NCI-H748 treated with DMSO at 0.1 percent for 48 hours (cell line): ENCODE measurements around the gene SPOCK3.
"Not testable (repeated sequence)": the region's sequence is repeated elsewhere in the genome, so short reads cannot be mapped to it uniquely, and the experiment has no call there.

Experiments used
- DNase-seq: peaks from one replicate; lab custom pipeline; 2025; lab: John Stamatoyannopoulos, UW

The SPOCK3 gene

DNA sequence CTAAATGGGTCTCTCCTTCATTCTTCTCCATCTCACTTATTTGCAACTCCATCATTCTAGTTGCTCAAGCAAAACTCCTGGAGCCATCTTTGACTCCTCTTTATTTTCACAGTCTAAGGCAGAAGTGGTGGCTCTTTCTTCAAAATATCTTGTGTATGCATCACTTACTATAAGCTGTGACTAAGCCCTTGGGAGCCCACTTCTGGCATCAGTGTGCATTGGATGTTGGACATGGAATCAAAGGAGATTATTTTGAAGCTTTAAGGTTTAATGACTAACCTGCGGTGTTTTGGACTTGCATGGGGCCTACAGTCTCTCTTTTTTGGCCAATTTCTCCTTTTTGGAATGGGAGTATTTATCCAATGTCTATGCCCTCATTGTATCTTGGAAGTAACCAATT, 276.8 kb downstream of the SPOCK3 start:
- no peak for DNase-seq

DNA sequence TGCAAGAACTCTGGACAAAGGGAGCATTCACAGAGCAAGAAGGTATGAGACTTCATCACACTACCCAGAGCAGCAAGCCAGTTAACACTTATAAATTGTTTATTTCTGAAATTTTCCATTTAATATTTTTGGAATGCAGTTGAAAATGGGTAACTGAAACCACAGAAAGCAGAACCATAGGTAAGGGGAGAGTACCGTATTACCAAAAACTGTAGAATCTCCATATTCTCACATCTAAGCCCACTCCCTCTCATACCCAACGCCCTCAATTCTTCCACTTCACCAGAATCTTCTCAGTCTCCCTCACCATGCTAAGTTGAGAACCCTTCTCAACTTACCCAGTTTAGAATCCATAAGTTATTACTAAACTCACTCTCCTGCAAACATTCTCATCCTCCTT, 277.8 kb downstream of the SPOCK3 start:
- no peak for DNase-seq

DNA sequence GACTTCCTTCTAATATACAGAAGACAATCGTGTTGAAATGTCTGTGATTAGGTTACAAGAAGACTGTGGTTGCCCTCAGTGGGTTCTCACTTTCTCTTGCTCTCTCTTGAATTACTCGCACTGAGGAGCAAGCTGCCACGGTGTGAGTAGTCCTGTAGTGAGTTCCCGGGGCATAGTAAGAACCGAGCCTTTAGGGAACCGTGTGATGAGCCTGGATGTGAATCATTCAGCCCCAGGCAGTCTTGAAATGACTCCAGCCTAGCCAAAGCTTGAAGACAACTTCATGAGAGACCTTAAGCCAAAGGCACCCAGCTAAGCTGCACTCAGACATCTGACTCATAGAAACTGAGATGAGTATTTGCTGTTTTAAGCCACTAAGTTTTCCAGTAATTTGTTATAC, 292.7 kb downstream of the SPOCK3 start:
- no peak for DNase-seq

DNA sequence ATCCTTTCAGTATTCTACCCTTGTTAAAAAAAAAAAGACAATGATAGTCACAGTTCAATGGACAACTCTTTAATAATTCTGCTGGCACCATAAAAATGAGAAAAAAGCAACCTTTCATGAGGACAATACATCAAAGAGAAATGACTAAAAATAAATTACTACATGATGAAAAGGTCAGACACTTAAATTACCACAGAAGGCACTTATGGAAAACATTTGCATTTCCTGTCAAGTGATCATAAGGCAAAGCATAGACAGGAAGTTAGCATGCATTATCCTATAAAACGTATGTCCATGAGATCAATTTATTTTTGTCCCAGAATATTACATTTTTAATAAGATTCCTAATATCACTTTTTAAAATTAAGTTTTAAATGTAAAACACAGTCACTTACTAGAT, 303.8 kb downstream of the SPOCK3 start:
- DNase-seq = no peak

DNA sequence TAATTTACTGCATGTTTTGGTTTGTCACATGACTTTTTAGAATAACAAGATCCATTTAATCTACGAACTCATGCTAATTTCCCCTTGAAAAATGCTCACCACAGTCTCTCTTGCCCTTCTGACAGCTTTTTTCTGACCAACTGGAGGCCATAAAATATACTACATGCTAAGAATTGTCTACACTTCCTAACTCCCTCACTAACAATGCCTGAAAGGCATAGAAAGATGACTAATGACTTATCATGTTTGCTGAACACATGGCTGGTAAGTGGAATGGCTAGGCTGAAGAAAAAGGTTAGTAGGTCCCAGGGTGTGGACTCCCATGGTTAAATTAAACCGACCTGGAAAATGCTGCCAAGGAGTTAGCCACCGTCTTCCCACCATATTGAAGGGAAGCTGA, 309.9 kb downstream of the SPOCK3 start:
- DNase-seq = no peak

DNA sequence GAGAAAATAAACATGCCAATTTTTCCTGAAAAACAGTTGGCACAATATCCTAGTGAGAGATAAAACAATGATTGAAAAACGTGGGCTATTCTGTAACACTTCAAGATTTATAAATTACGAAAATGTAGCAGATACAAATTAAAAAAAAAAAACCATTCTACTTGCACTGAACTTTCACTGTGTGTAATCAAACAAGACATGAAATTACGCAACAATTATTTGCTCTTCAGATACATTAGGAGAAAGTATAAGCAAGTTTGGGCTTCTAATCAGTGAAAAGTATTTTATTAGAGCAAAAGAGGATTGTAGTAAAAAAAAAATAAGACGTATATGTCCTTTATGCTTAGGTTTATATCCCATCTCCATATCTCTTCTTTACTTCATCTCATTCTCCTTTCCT, 320.4 kb downstream of the SPOCK3 start:
- no peak for DNase-seq

DNA sequence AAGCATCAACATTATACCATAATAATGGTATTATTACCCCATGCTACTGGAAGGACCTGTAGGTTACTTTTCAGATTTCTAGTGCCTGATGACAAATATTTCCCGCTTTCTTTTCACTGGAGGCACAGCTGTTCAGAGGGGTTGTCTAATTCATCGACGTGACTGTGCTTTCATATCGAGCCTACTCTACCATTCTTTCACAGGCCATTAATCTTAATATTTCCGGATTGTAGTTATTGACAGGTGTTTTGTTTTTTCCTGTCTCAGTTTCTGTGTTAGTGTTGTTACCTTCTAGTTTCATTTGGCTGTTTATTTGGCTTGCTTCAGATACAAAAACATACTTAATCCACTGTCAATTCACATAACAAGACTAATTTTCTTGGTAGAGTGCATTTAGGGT, 330.9 kb downstream of the SPOCK3 start:
- DNase-seq = no peak

DNA sequence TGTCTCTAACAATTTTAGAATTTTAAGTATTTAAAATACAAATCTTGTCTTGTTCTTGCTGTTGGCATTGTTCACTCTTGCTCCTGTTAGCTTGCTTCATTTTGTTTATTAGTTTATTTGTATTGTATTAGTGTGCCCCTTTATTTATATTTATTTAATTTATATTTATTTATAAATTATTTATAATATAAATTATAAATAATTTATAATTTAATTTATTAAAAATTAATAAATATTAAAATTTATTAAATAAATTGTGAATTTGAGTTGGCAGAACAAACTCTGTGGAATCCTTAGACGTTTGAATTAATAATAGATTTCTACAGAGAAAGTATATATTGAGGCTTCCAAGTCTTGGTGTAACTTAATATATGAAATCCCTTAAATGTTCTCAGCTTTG, 331.4 kb downstream of the SPOCK3 start:
- no peak for DNase-seq

DNA sequence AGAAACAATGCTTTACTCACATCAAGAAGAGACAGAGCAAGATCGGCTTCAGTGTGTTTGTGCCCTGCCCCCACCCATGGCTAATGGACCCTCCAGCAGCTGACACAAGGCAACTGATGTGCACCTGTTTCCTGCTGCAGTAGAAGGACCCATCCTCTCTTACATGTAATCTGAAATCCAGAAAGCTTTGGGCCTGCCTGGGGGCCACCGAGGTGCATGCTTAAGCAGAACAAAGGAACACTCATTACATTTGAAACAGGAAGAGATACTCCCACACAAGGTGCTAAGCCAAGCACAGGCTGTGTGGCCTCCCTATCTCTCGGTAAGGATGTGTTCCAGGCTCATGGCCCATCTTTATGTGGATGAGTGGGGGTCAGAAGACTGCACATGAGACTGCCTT, 338.0 kb downstream of the SPOCK3 start:
- DNase-seq = no peak

DNA sequence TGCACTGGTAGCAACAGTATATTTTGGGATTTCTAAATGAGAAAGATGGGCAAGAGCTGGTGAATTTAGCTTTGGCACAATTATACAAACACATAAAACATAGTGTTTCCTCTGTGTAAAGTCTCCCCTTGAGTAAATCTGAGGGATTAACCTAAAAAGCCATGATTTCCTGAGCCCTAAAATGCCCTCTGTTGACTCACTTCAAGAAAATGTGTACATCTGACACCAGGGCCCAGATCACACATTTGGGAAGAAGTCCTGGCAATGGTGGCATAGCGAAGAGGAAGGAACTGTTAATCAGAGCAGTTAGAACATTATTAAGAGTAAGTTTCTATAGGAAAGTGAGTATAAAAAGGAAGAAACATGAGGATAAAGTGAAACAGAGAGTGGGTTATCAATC, 338.5 kb downstream of the SPOCK3 start:
- no peak for DNase-seq

DNA sequence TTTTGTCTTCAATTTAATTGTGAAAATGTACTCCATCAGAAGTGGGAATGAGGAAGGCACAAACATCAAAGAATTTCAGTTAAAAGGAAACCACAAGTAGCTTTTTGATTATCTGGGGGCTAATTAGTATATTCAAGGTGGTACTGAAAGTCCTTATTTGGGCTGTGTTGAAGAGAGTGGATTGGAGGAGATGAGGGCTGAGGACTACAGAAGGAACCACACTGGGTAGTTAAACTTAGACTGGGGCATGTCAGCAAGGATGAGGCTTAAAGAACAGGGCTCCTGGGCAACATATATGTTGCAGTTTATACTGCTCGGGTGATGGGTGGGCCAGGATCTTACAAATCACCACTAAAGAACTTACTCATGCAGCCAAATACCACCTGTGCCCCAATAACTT, 346.8 kb downstream of the SPOCK3 start:
- DNase-seq = no peak

DNA sequence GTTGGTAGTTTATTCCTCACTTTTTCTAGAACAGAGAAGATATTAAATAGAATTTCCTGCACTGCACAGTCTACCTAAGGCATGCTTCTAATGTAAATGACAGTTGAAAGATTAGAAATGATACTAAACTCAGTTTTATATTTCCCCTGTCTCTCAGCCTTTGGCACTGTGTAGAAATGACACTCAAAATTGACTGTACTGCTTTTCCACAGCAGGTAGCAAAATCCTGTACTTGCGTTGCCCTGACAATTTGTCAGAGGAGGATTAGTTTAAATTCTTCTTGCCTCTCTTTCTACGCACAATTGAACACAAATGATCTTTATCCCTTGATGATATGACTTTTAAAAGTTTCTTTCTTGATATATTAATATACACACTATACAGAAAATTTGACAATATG, 347.6 kb downstream of the SPOCK3 start:
- DNase-seq = no peak

DNA sequence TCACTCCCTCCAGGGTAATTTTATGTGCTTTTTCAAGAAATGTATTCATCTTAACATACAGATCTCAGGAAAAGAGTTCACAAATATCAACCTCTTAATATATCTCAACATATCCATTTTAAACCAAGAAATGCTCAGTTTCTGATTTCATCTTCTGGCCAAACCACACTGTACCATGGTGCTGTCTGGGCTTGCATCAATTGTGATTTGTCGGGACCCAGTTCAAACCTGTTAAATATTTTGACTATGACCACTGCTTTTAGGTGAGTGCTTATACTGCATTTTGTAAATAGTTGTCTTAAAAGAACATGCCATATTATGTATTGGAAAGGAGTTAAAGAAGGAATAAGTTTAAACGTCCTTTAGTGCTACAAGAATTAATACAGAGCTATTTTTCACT, 352.1 kb downstream of the SPOCK3 start:
- DNase-seq = no peak

DNA sequence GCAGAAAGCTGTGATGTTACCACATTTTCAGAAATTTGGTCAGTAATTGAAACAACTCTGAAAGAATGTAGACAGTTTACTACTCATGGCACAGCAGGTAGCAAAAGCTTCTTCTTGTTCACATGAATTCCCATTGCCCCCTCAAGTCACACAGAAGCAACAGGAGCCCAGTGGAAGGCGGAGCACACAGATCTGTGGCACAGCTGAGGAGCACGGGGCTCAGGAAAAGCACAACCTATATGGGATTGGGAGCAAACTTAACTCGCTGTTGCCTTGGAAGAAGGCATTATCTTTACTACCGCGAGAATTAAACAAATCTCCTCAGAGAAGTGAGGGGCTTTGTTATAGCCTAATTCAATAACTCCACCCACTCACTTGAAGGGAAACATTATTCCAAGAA, 358.5 kb downstream of the SPOCK3 start:
- DNase-seq = no peak

DNA sequence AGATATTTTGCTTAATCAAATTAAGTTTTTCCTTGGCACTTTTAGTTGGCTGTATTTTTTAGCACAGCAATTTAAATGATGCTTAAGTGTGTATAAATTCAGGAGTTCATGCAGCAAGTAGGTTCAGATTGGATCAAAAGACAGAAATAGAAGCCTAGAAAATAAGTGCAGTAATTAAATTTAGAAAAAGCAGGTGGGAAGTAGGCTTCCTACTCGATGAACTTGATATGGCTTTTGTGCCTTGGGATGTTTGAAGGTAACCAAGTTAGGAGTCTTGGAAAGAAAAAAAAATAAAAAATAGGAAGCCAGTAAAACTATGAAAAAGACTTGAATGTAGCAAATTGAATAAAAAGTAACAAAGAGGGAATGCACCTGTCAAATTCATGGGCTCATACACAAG, 372.3 kb downstream of the SPOCK3 start:
- no peak for DNase-seq

DNA sequence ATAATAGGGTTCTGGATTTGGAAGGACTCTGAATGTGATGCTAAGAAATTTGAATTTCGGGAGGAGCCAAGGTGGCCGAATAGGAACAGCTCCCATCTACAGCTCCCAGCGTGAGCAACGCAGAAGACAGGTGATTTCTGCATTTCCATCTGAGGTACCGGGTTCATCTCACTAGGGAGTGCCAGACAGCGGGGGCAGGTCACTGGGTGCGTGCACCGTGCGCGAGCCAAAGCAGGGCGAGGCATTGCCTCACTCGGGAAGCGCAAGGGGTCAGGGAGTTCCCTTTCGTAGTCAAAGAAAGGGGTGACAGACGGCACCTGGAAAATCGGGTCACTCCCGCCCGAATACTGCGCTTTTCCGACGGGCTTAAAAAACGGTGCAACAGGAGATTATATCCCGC, 383.9 kb downstream of the SPOCK3 start:
- not testable (repeated sequence) for DNase-seq

DNA sequence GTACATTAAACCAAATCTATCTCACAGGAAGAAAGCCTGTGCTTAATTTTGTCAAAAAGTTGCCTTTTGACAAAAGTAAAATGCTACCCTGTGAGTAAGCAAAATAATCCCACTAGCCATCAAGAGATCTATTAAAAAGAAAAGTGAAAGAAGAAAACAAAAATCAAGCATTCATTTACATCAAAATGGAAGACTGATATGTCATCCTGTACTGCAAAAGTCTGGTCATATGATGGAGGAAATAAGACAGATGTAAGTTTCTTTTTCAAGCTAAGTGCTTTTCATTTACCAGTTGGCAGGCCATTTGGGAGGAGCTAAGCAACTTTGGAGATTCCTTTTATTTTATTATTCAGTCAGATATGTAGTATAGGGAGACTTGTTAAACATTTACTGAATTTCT, 387.4 kb downstream of the SPOCK3 start:
- DNase-seq = no peak

DNA sequence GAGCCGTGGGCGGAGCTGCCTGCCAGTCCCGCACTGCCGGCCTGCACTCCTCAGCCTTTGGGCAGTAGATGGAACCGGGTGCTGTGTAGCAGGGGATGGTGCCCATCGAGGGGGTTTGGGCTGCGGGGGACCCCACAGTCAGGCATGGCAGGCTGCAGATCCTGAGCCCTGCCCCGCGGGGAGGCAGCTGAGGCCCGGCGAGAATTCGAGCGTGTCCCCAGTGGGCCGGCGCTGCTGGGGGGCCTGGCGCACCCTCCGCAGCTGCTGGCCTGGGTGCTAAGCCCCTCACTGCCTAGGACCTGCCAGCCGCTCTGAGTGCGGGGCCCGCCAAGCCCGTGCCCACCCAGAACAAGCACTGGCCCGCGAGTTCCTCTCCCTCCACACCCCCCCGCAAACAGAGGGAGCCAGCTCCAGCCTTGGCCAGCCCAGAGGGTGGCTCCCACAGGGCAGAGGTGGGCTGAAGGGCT, 391.5 kb downstream of the SPOCK3 start:
- DNase-seq = no peak

DNA sequence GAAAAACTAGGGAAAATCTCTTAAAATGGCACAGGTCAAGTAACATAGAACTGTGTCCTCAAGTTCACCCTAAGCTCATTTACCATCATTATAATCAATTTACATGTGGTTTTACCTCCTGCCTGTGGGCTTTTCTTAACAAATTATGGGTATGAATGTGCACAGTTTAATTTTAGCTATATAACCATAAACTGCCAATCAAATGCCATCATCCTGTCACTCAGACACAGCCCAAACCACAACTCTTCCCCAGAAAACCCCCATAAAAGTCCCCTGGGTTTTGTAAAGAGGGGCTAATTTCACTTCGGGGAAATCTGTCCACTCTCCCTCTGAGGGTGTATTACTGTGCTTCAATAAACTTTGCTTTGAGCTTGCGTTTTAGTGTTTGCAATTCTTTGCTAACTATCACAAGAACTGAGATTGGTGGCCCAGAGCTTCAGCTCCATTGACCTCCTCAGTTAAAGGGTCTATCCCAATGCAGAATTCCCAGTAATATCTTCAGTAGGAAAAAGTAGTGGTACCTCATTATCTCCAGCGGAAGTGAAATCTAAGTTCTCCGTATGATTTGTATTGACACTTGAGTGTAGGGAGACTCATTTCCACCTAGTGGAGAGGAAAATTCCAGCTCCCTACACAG, 394.6 kb downstream of the SPOCK3 start:
- no peak for DNase-seq

DNA sequence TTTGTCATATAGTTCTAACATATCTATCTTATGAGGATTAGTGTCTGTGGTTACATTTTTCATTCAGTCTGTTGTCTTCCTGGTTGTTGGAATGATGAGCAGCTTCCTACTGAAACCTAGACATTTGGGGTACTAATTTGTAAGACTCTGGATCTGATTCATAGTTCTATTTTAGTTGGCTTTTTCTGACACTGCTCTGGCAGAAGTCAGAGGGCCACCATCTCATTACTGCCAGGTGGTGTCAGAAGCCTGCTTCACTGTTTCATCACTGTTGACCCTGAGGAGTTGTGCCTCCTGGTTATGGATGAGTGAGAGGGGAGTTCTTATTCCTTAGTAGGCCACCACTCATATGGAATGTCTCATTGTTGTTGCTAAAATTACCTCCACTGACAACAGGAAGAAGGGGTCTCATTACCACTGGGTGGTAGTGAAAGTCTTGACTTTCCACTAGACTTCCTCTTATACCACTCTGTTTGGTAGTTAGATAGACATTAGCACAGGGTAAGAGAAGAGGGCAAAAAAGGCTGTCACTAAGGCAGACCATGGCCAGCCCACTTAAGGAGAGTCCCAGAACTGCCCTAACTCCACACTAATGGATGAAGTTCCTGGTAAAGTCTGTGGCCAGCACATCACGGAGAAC, 395.2 kb downstream of the SPOCK3 start:
- DNase-seq = no peak

DNA sequence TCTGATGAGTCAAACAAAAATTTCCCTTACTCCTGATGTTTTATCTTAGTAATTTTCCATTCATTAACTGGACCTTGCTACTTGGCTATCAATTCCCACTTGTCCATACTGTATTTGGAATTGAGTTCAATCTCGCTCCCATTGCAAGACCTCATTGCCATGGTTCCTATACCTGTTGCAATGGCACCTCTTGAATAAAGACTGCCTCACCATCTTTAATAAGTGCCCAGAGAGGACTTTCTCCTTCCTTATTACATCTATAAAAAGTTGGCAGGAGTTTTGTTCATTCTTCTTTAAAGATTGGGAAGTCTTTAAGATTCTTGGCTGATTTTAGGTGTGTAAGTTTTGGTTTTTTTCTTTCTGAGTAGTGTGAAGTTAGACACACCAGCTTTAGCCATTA, 397.4 kb downstream of the SPOCK3 start:
- DNase-seq = no peak

DNA sequence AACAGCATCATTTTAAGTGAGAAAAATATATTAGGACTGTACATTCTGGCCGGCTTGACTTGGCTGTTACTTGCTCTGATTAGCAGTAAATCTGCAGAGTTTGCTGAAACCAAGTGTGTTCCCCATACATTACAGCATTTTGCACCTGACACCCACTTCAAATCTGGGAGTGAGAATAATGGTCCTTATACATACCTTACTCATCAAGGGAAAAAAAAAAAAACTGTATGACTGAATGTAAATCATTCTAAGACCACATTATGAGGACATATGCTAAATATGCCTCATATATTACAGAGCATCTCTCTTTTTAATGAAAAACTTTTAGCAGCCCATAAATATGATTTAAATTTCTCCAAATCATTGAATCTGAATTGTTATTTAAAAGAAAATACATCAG, 406.7 kb downstream of the SPOCK3 start:
- no peak for DNase-seq

DNA sequence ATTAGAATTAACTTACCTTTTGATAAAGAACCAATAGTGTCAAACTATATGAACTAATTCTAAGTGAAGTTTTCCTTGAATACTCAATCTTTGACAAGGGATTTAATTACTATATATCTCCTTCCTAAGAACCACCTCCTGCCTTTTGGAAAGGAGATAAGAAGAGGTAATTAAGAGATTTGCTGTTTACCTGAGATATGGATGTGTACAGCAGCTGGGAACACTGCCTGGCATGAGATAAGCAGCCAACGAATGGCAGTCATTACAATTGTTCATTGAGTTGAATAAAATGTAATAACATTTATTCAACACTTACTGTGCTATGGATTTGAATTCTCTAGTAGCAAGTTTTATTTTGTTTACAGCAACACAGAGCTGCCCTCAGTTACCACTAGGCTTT, 407.1 kb downstream of the SPOCK3 start:
- DNase-seq = no peak

DNA sequence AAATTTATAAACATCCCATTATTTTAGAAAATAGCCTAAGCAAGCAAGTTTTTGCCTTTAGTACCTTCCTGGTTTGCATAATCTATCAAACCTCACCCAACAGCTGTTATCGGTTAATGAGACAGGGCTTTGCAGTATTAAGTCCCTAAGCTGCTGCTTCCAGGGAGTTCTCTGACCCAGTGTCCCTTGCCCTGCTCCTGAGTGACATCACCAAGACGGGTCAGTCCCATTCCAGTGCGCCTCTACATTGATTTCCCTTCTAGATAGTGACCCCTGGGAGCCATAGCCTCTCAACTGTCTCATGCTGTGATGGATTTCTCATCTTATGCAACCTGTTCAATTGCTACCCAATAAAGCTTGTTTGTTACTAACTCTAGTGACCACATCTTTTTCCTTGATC, 410.4 kb downstream of the SPOCK3 start:
- no peak for DNase-seq
